ENCODE results near the gene CCDC201.
"Not testable (repeated sequence)": the region's sequence is repeated elsewhere in the genome, so short reads cannot be mapped to it uniquely, and the experiment has no call there.

Gene CCDC201

DNA sequence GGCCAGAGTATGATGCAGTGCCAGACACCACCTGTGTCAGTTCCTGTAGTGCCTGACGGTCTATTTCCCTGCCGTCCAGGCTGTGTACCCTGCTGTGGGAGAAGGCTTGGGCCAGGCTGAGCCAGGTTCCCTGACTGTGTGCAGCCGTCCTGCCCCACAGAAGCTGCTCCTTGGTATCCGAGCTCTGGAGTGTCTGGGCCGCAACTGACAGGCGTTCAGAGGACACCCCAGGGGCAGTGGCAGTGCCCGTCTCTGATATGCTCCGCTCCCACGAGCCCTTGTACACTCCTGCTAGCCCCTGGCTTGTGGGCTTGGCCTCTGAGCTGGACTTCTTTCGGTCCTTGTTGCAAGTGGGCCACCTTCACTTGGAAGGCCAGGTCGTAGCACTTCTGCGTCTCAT, 55.0 kb downstream of the CCDC201 start:
- ATAC-seq, DNase-seq: not testable (repeated sequence)

DNA sequence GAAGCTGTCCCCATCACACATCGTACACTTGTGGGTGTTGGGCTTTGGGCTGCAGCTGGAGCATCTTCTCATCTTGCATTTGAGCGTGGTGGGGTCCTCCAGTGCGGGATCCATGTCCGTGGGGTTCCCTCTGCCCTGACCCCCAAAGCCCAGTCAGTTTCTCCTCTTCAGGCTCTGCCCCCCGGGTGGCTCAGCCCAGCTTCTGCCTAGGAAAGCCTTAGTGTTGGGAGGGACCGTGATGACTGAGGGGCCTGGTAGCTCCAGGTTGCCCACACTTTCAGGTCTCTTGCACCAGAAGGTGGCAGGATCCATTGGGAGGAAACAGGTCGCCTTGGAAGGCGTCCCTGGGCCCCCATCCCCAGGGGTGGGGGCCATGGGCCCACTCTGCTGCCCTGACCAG, 55.9 kb downstream of the CCDC201 start:
- ATAC-seq, DNase-seq: not testable (repeated sequence)

DNA sequence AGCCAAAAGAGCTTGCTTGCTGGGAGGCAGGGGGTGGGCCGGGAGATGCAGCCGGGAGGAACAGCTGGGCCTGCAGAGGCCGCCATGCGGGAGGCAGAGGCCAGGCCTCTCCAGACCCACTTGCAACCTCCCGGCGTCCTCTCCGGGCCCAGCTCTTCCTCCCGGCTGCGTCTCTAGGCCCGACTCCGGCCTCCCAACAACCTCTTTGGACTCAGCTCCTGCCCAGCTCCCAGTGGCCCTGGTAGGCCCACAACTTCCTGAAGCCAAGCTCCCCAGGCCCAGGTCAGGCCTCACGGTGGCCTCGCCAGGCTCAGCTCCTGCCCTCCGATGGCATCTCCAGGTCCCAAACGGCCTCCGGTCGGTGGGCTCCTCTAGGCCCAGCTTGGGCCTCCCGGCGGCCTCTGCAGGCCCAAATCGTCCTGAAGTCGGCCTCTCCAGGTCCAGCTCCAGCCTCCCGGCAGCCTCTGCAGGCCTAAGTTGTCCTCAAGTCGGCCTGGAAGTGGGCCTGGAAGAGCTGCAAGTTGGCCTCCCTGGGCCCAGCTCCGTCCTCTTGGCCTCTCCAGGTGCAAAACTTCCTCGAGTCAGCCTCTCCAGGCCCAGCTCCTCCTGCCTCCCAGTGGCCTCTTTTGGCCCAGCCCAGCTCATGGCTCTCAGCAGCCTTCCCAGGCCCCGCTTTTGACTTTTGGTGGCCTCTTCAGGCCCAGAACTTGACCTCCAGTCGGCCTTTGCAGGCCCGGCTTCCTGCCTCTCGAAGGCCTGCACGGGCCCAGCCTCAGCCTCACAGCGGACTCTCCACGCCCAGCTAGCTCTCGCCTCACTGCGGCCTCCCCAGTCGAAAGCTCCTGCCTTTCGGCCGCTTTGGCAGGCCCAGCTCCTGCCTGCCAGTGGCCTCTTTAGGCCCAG, 58.4 kb downstream of the CCDC201 start:
- not testable (repeated sequence) for DNase-seq, ATAC-seq

DNA sequence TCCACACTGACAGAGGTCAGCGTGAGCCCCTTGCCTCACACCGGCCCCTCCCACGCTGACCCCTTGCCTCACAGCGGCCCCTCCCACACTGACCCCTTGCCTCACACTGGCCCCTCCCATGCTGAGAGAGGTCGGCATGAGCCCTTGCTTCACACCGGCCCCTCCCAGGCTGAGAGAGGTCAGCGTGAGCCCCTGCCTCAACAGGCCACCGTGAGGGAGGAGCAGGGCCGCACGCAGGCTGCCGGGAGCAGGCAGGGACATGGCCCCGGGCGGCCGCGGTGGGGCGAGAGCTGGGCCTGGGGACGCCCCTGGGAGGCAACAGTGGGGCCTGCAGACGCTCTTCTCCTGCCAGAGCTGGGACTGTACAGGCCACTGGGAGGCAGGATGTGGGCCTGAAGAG, 59.1 kb downstream of the CCDC201 start:
- ATAC-seq, DNase-seq: not testable (repeated sequence)

DNA sequence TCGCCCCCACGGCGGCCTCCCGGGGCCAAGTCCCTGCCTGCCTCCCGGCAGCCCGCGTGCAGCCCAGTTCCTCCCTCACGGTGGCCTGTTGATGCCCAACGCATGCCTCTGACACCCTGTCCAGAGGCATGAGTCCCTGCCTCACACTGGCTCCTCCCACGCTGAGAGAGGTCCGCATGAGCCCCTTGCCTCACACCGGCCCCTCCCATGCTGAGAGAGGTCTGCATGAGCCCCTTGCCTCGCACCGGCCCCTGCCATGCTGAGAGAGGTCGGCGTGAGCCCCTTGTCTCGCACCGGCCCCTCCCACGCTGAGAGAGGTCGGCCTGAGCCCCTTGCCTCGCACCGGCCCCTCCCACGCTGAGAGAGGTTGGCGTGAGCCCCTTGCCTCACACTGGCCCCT, 59.9 kb downstream of the CCDC201 start:
- no peak for ATAC-seq
- DNase-seq: no peak

DNA sequence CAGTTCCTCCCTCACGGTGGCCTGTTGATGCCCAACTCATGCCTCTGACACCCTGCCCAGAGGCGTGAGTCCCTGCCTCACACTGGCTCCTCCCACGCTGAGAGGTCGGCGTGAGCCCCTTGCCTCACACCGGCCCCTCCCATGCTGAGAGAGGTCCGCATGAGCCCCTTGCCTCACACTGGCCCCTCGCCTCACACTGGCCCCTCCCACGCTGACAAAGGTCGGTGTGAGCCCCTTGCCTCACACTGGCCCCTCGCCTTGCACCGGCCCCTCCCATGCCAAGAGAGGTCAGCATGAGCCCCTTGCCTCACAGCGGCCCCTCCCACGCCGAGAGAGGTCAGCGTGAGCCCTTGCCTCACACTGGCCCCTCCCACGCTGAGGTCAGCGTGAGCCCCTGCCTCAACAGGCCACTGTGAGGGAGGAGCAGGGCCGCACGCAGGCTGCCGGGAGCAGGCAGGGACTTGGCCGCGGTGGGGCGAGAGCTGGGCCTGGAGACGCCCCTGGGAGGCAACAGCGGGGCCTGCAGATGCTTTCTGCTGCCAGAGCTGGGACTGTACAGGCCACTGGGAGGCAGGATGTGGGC, 61.1 kb downstream of the CCDC201 start:
- not testable (repeated sequence) for DNase-seq, ATAC-seq

DNA sequence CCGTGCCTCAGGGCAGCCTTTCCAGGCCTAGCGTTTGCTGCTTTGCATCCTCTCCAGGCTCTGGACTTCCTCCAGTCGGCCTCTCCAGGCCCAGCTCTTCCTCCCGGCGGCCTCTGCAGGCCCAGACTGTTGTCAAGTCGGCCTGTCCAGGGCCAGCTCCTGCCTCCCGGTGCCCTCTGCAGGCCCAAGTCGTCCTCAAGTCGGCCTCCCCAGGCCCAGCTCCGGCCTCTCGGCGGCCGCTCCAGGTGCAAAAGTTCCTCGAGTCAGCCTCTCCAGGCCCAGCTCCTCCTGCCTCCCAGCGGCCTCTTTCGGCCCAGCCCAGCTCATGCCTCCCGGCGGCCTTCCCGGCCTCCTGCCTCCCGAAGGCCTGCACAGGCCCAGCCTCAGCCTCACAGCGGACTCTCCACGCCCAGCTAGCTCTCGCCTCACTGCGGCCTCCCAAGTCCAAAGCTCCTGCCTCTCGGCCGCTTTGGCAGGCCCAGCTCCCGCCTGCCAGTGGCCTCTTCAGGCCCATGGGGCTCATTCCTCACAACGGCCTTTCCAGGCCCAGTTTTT, 62.4 kb downstream of the CCDC201 start:
- ATAC-seq, DNase-seq: not testable (repeated sequence)

All from stimulated activated naive CD8-positive, alpha-beta T cell treated with anti-CD3 and anti-CD28 coated beads, Interleukin-15, Interleukin-2, amounts not matched to agents 100 U/mL and 50 U/mL, for 24 hours (primary cell).